PFSK-1 (cell line): Measurements from ENCODE around the gene CA5A.

Experiments used
- POLR2AphosphoS5 ChIP-seq: IDR thresholded peaks from 2 replicates; pipeline ENCODE4 v1.6.1; 2012; ENCODE audit warnings: low read depth, mild to moderate bottlenecking, control low read depth, low read length, moderate library complexity
- REST ChIP-seq, 2 experiments: IDR thresholded peaks; 2 replicates each; pipeline versions ENCODE4 v1.6.1 to v1.8.0; 2011 to 2012; ENCODE audit warnings: low read depth in 2 of 2, low read length in 2 of 2, control low read depth in 1 of 2, inconsistent platforms in 1 of 2, mild to moderate bottlenecking in 1 of 2, moderate library complexity in 1 of 2; ENCODE audit not compliant: insufficient read depth in 1 of 2
- TAF1 ChIP-seq: IDR thresholded peaks from 2 replicates; pipeline ENCODE4 v1.6.1; 2012; ENCODE audit warnings: low read length, control low read depth, borderline replicate concordance; ENCODE audit not compliant: insufficient read depth

GRCh38 chr16:87955302-87956097 is 19.2 kb upstream of the CA5A start:
- TF ChIP-seq POLR2AphosphoS5: no peak
- no peak for TF ChIP-seq TAF1
- TF ChIP-seq REST (IDR thresholded peaks at IDR 0.05; ENCODE audit: insufficient read depth in 1 of 2, low read depth in 2 of 2, low read length in 2 of 2): no peak
